Measurements from ENCODE around the gene CNTN5.

The CNTN5 gene

DNA sequence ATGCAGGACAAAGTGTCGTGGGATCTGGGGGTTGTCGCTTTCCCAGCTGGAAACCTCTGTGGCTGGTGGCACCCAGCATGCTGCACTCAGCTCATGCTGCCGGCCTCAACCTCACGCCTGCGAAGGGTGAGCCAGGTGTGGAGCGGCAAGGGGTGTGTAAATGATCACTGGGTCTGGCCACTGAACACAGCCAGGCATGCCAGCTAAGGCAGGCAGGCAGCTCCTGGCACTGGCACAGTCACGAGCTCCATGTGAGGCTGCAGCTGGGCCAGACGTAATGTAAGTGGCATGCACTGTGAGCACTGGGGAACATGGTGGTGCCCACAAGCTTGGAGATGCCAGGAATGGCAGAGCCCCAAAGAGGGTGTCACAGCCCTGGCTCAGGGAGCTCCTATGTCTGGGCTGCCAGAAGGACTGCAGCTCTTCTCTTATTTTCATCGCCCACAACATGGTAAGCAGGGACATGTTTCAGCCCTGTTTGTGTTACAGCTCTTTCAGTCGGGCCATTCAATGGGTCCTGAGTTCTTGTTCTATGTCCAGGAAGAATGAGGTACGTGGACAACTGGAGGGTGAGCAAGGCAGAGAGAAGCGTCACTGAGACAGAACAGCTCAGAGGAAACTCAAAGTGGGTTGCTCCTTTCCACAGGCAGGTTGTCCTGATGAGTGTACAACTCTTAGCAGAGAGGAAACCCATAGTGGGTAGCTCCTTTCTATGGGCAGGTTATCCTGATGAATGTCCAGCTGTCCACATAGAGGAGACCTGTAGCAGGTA lies 403.8 kb downstream of the CNTN5 start:
- H3K27me3 ChIP-seq (ENCODE audit: control insufficient read depth in 1 of 2, insufficient read depth in 1 of 2, low read length in 2 of 2), result no peaks in the 10 kb centered on the region
- no peak overlapping the region for H2BK5ac ChIP-seq (ENCODE audit: low read depth, low read length, poor library complexity, severe bottlenecking)
- no peak overlapping the region for H2AK5ac ChIP-seq (ENCODE audit: low read length, severe bottlenecking)
- H3K23ac ChIP-seq (ENCODE audit: low read length in 2 of 2), result no peak overlapping the region
- H2BK120ac ChIP-seq (ENCODE audit: low read depth, low read length), result no peak overlapping the region
- H2AFZ ChIP-seq (ENCODE audit: low read depth, low read length), result no peak overlapping the region
- no peak overlapping the region for H2BK12ac ChIP-seq (ENCODE audit: low read length in 2 of 2)
- 91% methylated on average over 12 of the region's 12 CpGs for WGBS
- peaks cover 6% of the 10 kb centered on the region for H3K9me3 ChIP-seq (ENCODE audit: control insufficient read depth, low read length)
- no peaks in the 10 kb centered on the region for H3K79me1 ChIP-seq (replicated peaks; ENCODE audit: low read length, poor library complexity, severe bottlenecking)
- H3K36me3 ChIP-seq (ENCODE audit: control insufficient read depth in 1 of 2, insufficient read depth in 2 of 2, low read depth in 1 of 2, low read length in 2 of 2), result no peaks in the 10 kb centered on the region
- H3K4ac ChIP-seq (ENCODE audit: low read depth in 1 of 2, low read length in 2 of 2), result no peak overlapping the region
- no peak overlapping the region for H3K18ac ChIP-seq (ENCODE audit: low read depth in 1 of 2, low read length in 2 of 2)
- no peak overlapping the region for H3K27ac ChIP-seq (ENCODE audit: low read length, poor library complexity, severe bottlenecking)
- H3K4me1 ChIP-seq (ENCODE audit: control insufficient read depth, insufficient read depth, low read depth, low read length), result peaks cover 2% of the 10 kb centered on the region
- no peak overlapping the region for H4K91ac ChIP-seq (ENCODE audit: low read length)
- no peak overlapping the region for H3K4me3 ChIP-seq (ENCODE audit: insufficient read depth in 1 of 2, low read depth in 1 of 2, low read length in 2 of 2)
- H4K8ac ChIP-seq (ENCODE audit: low read length), result no peak overlapping the region
- no peak overlapping the region for H3K4me2 ChIP-seq (ENCODE audit: low read length, poor library complexity, severe bottlenecking)
- H2BK15ac ChIP-seq (ENCODE audit: low read depth, poor library complexity, severe bottlenecking), result no peak overlapping the region
- H3K9ac ChIP-seq (ENCODE audit: low read length), result no peak overlapping the region
- DNase-seq, result no peak
- H3K14ac ChIP-seq (ENCODE audit: low read length in 2 of 2), result no peak overlapping the region

DNA sequence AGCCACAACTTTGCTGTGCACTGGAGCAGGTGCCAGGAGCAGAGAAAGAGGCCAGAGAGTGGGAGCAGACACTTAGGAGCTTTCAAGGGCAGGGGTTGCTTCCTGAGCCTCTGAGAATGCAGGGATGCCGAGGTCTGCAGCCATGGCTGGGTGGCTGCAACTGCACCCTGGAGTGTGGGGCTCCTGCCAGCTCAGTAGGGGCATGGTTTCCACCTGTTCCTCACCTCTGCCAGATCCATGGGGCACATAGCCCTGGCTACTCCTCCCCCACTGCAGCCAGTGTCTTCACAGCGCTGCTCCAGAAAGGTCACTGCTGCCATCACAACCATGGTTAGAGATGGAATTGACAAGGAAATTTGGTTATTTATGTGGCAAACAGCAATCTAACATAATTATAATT lies 404.8 kb downstream of the CNTN5 start:
- DNase-seq, result no peak
- Histone ChIP-seq H2BK5ac (ENCODE audit: low read depth, low read length, poor library complexity, severe bottlenecking) (no peak overlapping the region), H3K27ac (ENCODE audit: low read length, poor library complexity, severe bottlenecking) (no peak overlapping the region), H3K4me1 (ENCODE audit: control insufficient read depth, insufficient read depth, low read depth, low read length) (peaks cover 2% of the 10 kb centered on the region), H3K23ac (ENCODE audit: low read length in 2 of 2) (no peak overlapping the region), H3K4me2 (ENCODE audit: low read length, poor library complexity, severe bottlenecking) (no peak overlapping the region), H2BK120ac (ENCODE audit: low read depth, low read length) (no peak overlapping the region), H3K4ac (ENCODE audit: low read depth in 1 of 2, low read length in 2 of 2) (no peak overlapping the region), H3K14ac (ENCODE audit: low read length in 2 of 2) (peak overlapping the region in 1 of 2 experiments; percentile 65), H4K8ac (ENCODE audit: low read length) (no peak overlapping the region), H3K18ac (ENCODE audit: low read depth in 1 of 2, low read length in 2 of 2) (peak overlapping the region in 1 of 2 experiments; percentile 43), H2BK15ac (ENCODE audit: low read depth, poor library complexity, severe bottlenecking) (no peak overlapping the region), H3K36me3 (ENCODE audit: control insufficient read depth in 1 of 2, insufficient read depth in 2 of 2, low read depth in 1 of 2, low read length in 2 of 2) (no peaks in the 10 kb centered on the region), H3K4me3 (ENCODE audit: insufficient read depth in 1 of 2, low read depth in 1 of 2, low read length in 2 of 2) (no peak overlapping the region), H4K91ac (ENCODE audit: low read length) (peak overlapping the region; percentile 68), H2AK5ac (ENCODE audit: low read length, severe bottlenecking) (no peak overlapping the region), H3K27me3 (ENCODE audit: control insufficient read depth in 1 of 2, insufficient read depth in 1 of 2, low read length in 2 of 2) (no peaks in the 10 kb centered on the region), H3K9ac (ENCODE audit: low read length) (no peak overlapping the region), H3K79me1 (replicated peaks; ENCODE audit: low read length, poor library complexity, severe bottlenecking) (no peaks in the 10 kb centered on the region), H2AFZ (ENCODE audit: low read depth, low read length) (no peak overlapping the region), H3K9me3 (ENCODE audit: control insufficient read depth, low read length) (peaks cover 6% of the 10 kb centered on the region), H2BK12ac (ENCODE audit: low read length in 2 of 2) (no peak overlapping the region)
- no CpG with 5 or more reads among the region's 2 CpGs for WGBS

DNA sequence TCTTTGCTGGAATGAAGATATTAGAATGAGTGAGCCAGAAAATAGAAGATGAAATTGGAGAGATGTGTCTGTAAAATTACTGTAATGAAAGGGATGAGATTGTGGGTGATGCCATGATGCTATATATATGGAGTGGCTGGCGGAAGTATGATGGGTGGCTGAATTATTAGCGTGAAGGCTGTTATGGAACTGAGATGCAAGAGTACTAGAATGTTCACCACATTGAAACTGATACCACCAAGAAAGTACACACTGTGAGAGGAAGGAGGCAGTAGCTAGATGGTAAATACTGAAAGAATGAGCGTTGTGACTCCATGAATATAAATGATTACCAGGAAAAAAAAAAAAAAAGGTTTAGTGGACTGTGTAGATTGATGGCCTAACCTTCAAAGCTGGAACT lies 411.9 kb downstream of the CNTN5 start:
- no peak for DNase-seq
- H3K27ac ChIP-seq (ENCODE audit: low read length, poor library complexity, severe bottlenecking), result no peak overlapping the region
- H3K18ac ChIP-seq (ENCODE audit: low read depth in 1 of 2, low read length in 2 of 2), result no peak overlapping the region
- no peak overlapping the region for H3K4me2 ChIP-seq (ENCODE audit: low read length, poor library complexity, severe bottlenecking)
- H2AFZ ChIP-seq (ENCODE audit: low read depth, low read length), result no peak overlapping the region
- no peak overlapping the region for H2BK12ac ChIP-seq (ENCODE audit: low read length in 2 of 2)
- no peaks in the 10 kb centered on the region for H3K27me3 ChIP-seq (ENCODE audit: control insufficient read depth in 1 of 2, insufficient read depth in 1 of 2, low read length in 2 of 2)
- H3K36me3 ChIP-seq (ENCODE audit: control insufficient read depth in 1 of 2, insufficient read depth in 2 of 2, low read depth in 1 of 2, low read length in 2 of 2), result no peaks in the 10 kb centered on the region
- H3K14ac ChIP-seq (ENCODE audit: low read length in 2 of 2), result no peak overlapping the region
- H3K4me3 ChIP-seq (ENCODE audit: insufficient read depth in 1 of 2, low read depth in 1 of 2, low read length in 2 of 2), result no peak overlapping the region
- H2BK5ac ChIP-seq (ENCODE audit: low read depth, low read length, poor library complexity, severe bottlenecking), result no peak overlapping the region
- no peaks in the 10 kb centered on the region for H3K4me1 ChIP-seq (ENCODE audit: control insufficient read depth, insufficient read depth, low read depth, low read length)
- H3K23ac ChIP-seq (ENCODE audit: low read length in 2 of 2), result no peak overlapping the region
- whole genome bisulfite sequencing, result 96% methylated on average over 3 of the region's 3 CpGs
- H4K91ac ChIP-seq (ENCODE audit: low read length), result no peak overlapping the region
- no peak overlapping the region for H2AK5ac ChIP-seq (ENCODE audit: low read length, severe bottlenecking)
- no peaks in the 10 kb centered on the region for H3K9me3 ChIP-seq (ENCODE audit: control insufficient read depth, low read length)
- no peaks in the 10 kb centered on the region for H3K79me1 ChIP-seq (replicated peaks; ENCODE audit: low read length, poor library complexity, severe bottlenecking)
- no peak overlapping the region for H2BK15ac ChIP-seq (ENCODE audit: low read depth, poor library complexity, severe bottlenecking)
- H3K4ac ChIP-seq (ENCODE audit: low read depth in 1 of 2, low read length in 2 of 2), result no peak overlapping the region
- no peak overlapping the region for H2BK120ac ChIP-seq (ENCODE audit: low read depth, low read length)
- H3K9ac ChIP-seq (ENCODE audit: low read length), result no peak overlapping the region
- H4K8ac ChIP-seq (ENCODE audit: low read length), result no peak overlapping the region

DNA sequence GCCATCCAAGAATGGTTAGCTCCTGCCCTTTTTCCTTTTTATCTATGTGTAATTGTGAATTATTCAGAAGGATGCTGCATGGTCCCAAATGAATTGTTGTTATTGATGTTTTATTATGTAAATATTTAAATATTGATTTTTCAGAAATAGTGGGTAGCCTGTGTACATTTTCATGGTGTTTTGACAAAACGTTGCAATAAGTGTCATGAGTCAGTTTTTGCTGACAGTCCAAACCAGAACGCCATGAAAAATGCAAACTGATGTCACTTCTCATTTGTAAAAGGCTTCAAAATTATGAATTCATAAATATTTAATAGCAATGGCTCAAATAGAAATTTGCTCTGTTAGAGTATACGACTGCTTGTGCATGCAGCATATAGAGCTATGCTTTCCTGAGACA lies 422.5 kb downstream of the CNTN5 start:
- Histone ChIP-seq H2AK5ac (ENCODE audit: low read length, severe bottlenecking) (no peak overlapping the region), H3K14ac (ENCODE audit: low read length in 2 of 2) (no peak overlapping the region), H4K8ac (ENCODE audit: low read length) (no peak overlapping the region), H3K9me3 (ENCODE audit: control insufficient read depth, low read length) (no peaks in the 10 kb centered on the region), H3K79me1 (replicated peaks; ENCODE audit: low read length, poor library complexity, severe bottlenecking) (no peaks in the 10 kb centered on the region), H3K4me1 (ENCODE audit: control insufficient read depth, insufficient read depth, low read depth, low read length) (peaks cover 1% of the 10 kb centered on the region), H2BK12ac (ENCODE audit: low read length in 2 of 2) (no peak overlapping the region), H3K9ac (ENCODE audit: low read length) (no peak overlapping the region), H3K27me3 (ENCODE audit: control insufficient read depth in 1 of 2, insufficient read depth in 1 of 2, low read length in 2 of 2) (no peaks in the 10 kb centered on the region), H3K18ac (ENCODE audit: low read depth in 1 of 2, low read length in 2 of 2) (no peak overlapping the region), H2BK120ac (ENCODE audit: low read depth, low read length) (no peak overlapping the region), H3K4me3 (ENCODE audit: insufficient read depth in 1 of 2, low read depth in 1 of 2, low read length in 2 of 2) (no peak overlapping the region), H3K27ac (ENCODE audit: low read length, poor library complexity, severe bottlenecking) (no peak overlapping the region), H3K4me2 (ENCODE audit: low read length, poor library complexity, severe bottlenecking) (no peak overlapping the region), H3K36me3 (ENCODE audit: control insufficient read depth in 1 of 2, insufficient read depth in 2 of 2, low read depth in 1 of 2, low read length in 2 of 2) (no peaks in the 10 kb centered on the region), H4K91ac (ENCODE audit: low read length) (no peak overlapping the region), H2BK15ac (ENCODE audit: low read depth, poor library complexity, severe bottlenecking) (no peak overlapping the region), H3K23ac (ENCODE audit: low read length in 2 of 2) (no peak overlapping the region), H3K4ac (ENCODE audit: low read depth in 1 of 2, low read length in 2 of 2) (no peak overlapping the region), H2AFZ (ENCODE audit: low read depth, low read length) (no peak overlapping the region), H2BK5ac (ENCODE audit: low read depth, low read length, poor library complexity, severe bottlenecking) (no peak overlapping the region)
- no peak for DNase-seq
- WGBS, result 63% methylated on average over 2 of the region's 3 CpGs

All from mesenchymal stem cell (in vitro differentiated cells and primary cell).